K562 (cell line): ENCODE measurements around the gene CYFIP2. TPM values are rescaled to one million over a fixed set of nuclear protein-coding genes. Genes with fewer than 3 reads are reported as not detected.

Source experiments
- BCOR ChIP-seq: fragments of 450-650 bp; IDR thresholded peaks from 2 replicates; pipeline ENCODE4 v1.6.1; 2016
- CBFA2T2 ChIP-seq: fragments of 450-650 bp; conservative IDR thresholded peaks from 2 replicates; pipeline ENCODE4 v1.6.1; 2017; ENCODE audit warnings: mild to moderate bottlenecking
- MYNN ChIP-seq, 2 experiments: sonication (generic); formaldehyde crosslinking in 1 of 2; IDR thresholded peaks; 2 replicates each; pipeline versions ENCODE4 v1.5.0 to v1.6.1; 2016 to 2020; ENCODE audit warnings: antibody characterized with exemption in 1 of 2, missing genetic modification reagents in 1 of 2
- NCOA6 ChIP-seq: fragments of 450-650 bp; IDR thresholded peaks from 2 replicates; pipeline ENCODE4 v1.6.1; 2017; ENCODE audit warnings: mild to moderate bottlenecking
- PML ChIP-seq: IDR thresholded peaks from 2 replicates; pipeline ENCODE4 v1.6.1; 2012; ENCODE audit warnings: low read length, inconsistent platforms
- RUNX1 ChIP-seq: sonication (generic); IDR thresholded peaks from 2 replicates; pipeline ENCODE4 v1.6.1; 2016; ENCODE audit warnings: antibody characterized with exemption, low read depth
- SMAD4 ChIP-seq: fragments of 250-450 bp; sonication (Bioruptor Pico); conservative IDR thresholded peaks from 2 replicates; pipeline ENCODE4 v1.8.0; 2021; ENCODE audit warnings: inconsistent platforms, mild to moderate bottlenecking, moderate library complexity
- SP1 ChIP-seq: sonication (generic); formaldehyde crosslinking; IDR thresholded peaks from 2 replicates; pipeline ENCODE4 v1.8.1; 2022; ENCODE audit warnings: mild to moderate bottlenecking, missing genetic modification reagents
- ZNF124 ChIP-seq: sonication (generic); formaldehyde crosslinking; IDR thresholded peaks from 2 replicates; pipeline ENCODE4 v1.8.1; 2022; ENCODE audit warnings: missing genetic modification reagents
- ZNF232 ChIP-seq: sonication (generic); formaldehyde crosslinking; IDR thresholded peaks from 2 replicates; pipeline ENCODE4 v1.8.0; 2022; ENCODE audit warnings: mild to moderate bottlenecking, missing genetic modification reagents
- ZNF282 ChIP-seq: sonication (generic); formaldehyde crosslinking; IDR thresholded peaks from 2 replicates; pipeline ENCODE4 v1.8.1; 2023; ENCODE audit warnings: missing genetic modification reagents
- polyA plus RNA-seq, 8 experiments: library from polyadenylated mRNA; depleted of rRNA in 4 of 8; stranded (reverse) in 5 of 8; unstranded in 3 of 8; fragments of >200 nt; fragmentation: Nextera tagmentation in 2 of 8; fragmentation: Illumina TruSeq in 1 of 8; extraction: Ambion mirVana in 2 of 8; extraction: Trizol in 1 of 8; gene quantifications; 2 replicates each; pipeline versions ENCODE4 v1.2.1 to v1.2.3, GENCODE V29; 2011 to 2014; ENCODE audit warnings: inconsistent platforms in 1 of 8, missing spikeins in 1 of 8
- total RNA-seq, 7 experiments: library from RNA; depleted of rRNA in 6 of 7; stranded (reverse); fragments of >200 nt in 6 of 7; fragmentation: Illumina TruSeq in 2 of 7; extraction: Trizol in 2 of 7; gene quantifications; 2 replicates each; pipeline versions ENCODE4 v1.2.1 to v1.2.3, GENCODE V29; 2011 to 2021; ENCODE audit warnings: low replicate concordance in 1 of 7
- TF ChIP-seq, protein P1 (sequence below): fragments of 450-650 bp; IDR thresholded peaks from 2 replicates; pipeline ENCODE4 v1.6.1; 2016; ENCODE audit warnings: mild to moderate bottlenecking, moderate library complexity
- TF ChIP-seq, protein P2 (sequence below): fragments of 450-650 bp; formaldehyde crosslinking; IDR thresholded peaks from 2 replicates; pipeline ENCODE4 v1.4.0; 2020; ENCODE audit warnings: mild to moderate bottlenecking
- TF ChIP-seq, protein P3 (sequence below): fragments of 250-450 bp; sonication (Bioruptor Pico); IDR thresholded peaks from 2 replicates; pipeline ENCODE4 v1.6.1; 2021; ENCODE audit warnings: mild to moderate bottlenecking
- TF ChIP-seq, protein P4 (sequence below): fragments of 450-650 bp; IDR thresholded peaks from 2 replicates; pipeline ENCODE4 v1.6.1; 2016; ENCODE audit warnings: borderline replicate concordance

Gene CYFIP2
- total and polyA plus RNA-seq, 9 of the 15 experiments (the other 6 are each of a cell fraction or from before 2014, with no cell fraction given): 0.76 to 2.9 (median 1.4) TPM; not detected in 1

DNA sequence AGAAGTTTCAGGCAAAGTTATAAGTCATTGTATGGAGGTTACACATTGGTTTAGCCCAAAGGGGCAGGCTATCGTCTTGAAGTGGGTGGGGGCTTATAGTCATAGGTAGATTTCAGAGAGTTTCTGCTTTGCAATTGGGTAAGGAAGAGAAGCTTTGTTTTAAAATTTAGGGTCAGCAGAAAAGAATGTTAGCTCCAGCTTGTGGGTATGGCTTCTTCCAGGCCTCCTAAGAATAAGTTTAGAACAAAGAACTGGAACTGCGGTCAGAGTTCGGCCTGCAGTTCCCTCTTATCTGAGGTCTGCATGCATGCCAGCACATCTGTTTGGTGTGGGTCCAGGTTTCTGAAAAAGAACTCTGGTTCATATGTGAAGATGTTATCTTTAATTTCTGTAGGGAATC is 96.1 kb downstream of the CYFIP2 start (continued):
- TF ChIP-seq, protein P1, sequence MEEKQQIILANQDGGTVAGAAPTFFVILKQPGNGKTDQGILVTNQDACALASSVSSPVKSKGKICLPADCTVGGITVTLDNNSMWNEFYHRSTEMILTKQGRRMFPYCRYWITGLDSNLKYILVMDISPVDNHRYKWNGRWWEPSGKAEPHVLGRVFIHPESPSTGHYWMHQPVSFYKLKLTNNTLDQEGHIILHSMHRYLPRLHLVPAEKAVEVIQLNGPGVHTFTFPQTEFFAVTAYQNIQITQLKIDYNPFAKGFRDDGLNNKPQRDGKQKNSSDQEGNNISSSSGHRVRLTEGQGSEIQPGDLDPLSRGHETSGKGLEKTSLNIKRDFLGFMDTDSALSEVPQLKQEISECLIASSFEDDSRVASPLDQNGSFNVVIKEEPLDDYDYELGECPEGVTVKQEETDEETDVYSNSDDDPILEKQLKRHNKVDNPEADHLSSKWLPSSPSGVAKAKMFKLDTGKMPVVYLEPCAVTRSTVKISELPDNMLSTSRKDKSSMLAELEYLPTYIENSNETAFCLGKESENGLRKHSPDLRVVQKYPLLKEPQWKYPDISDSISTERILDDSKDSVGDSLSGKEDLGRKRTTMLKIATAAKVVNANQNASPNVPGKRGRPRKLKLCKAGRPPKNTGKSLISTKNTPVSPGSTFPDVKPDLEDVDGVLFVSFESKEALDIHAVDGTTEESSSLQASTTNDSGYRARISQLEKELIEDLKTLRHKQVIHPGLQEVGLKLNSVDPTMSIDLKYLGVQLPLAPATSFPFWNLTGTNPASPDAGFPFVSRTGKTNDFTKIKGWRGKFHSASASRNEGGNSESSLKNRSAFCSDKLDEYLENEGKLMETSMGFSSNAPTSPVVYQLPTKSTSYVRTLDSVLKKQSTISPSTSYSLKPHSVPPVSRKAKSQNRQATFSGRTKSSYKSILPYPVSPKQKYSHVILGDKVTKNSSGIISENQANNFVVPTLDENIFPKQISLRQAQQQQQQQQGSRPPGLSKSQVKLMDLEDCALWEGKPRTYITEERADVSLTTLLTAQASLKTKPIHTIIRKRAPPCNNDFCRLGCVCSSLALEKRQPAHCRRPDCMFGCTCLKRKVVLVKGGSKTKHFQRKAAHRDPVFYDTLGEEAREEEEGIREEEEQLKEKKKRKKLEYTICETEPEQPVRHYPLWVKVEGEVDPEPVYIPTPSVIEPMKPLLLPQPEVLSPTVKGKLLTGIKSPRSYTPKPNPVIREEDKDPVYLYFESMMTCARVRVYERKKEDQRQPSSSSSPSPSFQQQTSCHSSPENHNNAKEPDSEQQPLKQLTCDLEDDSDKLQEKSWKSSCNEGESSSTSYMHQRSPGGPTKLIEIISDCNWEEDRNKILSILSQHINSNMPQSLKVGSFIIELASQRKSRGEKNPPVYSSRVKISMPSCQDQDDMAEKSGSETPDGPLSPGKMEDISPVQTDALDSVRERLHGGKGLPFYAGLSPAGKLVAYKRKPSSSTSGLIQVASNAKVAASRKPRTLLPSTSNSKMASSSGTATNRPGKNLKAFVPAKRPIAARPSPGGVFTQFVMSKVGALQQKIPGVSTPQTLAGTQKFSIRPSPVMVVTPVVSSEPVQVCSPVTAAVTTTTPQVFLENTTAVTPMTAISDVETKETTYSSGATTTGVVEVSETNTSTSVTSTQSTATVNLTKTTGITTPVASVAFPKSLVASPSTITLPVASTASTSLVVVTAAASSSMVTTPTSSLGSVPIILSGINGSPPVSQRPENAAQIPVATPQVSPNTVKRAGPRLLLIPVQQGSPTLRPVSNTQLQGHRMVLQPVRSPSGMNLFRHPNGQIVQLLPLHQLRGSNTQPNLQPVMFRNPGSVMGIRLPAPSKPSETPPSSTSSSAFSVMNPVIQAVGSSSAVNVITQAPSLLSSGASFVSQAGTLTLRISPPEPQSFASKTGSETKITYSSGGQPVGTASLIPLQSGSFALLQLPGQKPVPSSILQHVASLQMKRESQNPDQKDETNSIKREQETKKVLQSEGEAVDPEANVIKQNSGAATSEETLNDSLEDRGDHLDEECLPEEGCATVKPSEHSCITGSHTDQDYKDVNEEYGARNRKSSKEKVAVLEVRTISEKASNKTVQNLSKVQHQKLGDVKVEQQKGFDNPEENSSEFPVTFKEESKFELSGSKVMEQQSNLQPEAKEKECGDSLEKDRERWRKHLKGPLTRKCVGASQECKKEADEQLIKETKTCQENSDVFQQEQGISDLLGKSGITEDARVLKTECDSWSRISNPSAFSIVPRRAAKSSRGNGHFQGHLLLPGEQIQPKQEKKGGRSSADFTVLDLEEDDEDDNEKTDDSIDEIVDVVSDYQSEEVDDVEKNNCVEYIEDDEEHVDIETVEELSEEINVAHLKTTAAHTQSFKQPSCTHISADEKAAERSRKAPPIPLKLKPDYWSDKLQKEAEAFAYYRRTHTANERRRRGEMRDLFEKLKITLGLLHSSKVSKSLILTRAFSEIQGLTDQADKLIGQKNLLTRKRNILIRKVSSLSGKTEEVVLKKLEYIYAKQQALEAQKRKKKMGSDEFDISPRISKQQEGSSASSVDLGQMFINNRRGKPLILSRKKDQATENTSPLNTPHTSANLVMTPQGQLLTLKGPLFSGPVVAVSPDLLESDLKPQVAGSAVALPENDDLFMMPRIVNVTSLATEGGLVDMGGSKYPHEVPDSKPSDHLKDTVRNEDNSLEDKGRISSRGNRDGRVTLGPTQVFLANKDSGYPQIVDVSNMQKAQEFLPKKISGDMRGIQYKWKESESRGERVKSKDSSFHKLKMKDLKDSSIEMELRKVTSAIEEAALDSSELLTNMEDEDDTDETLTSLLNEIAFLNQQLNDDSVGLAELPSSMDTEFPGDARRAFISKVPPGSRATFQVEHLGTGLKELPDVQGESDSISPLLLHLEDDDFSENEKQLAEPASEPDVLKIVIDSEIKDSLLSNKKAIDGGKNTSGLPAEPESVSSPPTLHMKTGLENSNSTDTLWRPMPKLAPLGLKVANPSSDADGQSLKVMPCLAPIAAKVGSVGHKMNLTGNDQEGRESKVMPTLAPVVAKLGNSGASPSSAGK: no peak
- no peak for TF ChIP-seq SMAD4 (CRISPR knock-in tag)
- TF ChIP-seq NCOA6: no peak
- no peak for TF ChIP-seq ZNF124 (CRISPR knock-in tag)
- peak; percentile 76 for TF ChIP-seq CBFA2T2
- TF ChIP-seq SP1 (CRISPR knock-in tag): no peak
- no peak for TF ChIP-seq RUNX1
- TF ChIP-seq, protein P2, sequence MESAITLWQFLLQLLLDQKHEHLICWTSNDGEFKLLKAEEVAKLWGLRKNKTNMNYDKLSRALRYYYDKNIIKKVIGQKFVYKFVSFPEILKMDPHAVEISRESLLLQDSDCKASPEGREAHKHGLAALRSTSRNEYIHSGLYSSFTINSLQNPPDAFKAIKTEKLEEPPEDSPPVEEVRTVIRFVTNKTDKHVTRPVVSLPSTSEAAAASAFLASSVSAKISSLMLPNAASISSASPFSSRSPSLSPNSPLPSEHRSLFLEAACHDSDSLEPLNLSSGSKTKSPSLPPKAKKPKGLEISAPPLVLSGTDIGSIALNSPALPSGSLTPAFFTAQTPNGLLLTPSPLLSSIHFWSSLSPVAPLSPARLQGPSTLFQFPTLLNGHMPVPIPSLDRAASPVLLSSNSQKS: no peak
- TF ChIP-seq, protein P3, sequence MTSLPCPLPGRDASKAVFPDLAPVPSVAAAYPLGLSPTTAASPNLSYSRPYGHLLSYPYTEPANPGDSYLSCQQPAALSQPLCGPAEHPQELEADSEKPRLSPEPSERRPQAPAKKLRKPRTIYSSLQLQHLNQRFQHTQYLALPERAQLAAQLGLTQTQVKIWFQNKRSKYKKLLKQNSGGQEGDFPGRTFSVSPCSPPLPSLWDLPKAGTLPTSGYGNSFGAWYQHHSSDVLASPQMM (CRISPR knock-in tag): no peak
- TF ChIP-seq ZNF232 (CRISPR knock-in tag): no peak
- TF ChIP-seq, protein P4, sequence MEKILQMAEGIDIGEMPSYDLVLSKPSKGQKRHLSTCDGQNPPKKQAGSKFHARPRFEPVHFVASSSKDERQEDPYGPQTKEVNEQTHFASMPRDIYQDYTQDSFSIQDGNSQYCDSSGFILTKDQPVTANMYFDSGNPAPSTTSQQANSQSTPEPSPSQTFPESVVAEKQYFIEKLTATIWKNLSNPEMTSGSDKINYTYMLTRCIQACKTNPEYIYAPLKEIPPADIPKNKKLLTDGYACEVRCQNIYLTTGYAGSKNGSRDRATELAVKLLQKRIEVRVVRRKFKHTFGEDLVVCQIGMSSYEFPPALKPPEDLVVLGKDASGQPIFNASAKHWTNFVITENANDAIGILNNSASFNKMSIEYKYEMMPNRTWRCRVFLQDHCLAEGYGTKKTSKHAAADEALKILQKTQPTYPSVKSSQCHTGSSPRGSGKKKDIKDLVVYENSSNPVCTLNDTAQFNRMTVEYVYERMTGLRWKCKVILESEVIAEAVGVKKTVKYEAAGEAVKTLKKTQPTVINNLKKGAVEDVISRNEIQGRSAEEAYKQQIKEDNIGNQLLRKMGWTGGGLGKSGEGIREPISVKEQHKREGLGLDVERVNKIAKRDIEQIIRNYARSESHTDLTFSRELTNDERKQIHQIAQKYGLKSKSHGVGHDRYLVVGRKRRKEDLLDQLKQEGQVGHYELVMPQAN: no peak
- TF ChIP-seq ZNF282 (CRISPR knock-in tag): no peak
- no peak for TF ChIP-seq BCOR
- no peak for TF ChIP-seq MYNN (IDR thresholded peaks at IDR 0.05)
- no peak for TF ChIP-seq MYNN (CRISPR knock-in tag; IDR thresholded peaks at IDR 0.05)
- peak; percentile 85 for TF ChIP-seq PML
